Sigmoid colon (tissue), 7 donors: ENCODE data around the gene OTOGL. TPM values are rescaled to one million over a fixed set of nuclear protein-coding genes. Genes with fewer than 3 reads are reported as not detected.
"Not testable (repeated sequence)": the region's sequence is repeated elsewhere in the genome, so short reads cannot be mapped to it uniquely, and the experiment has no call there.

Experiments
- DNase-seq: peaks from one replicate; pipeline ENCODE4 v3.0.0-alpha.2; 2019
- H3K27ac ChIP-seq, 4 donors: fragments of 200-600 bp; sonication (generic); one replicate each; pipeline ENCODE4 v1.5.1; 2016 to 2019; ENCODE audit warnings: mild to moderate bottlenecking in 1 of 4
- H3K27me3 ChIP-seq, 3 donors: fragments of 200-600 bp; sonication (generic); one replicate each; pipeline ENCODE4 v1.5.1; 2019; ENCODE audit warnings: mild to moderate bottlenecking in 1 of 3
- H3K36me3 ChIP-seq, 4 donors: fragments of 200-600 bp; sonication (generic); one replicate each; pipeline ENCODE4 v1.5.1; 2016 to 2019
- H3K4me1 ChIP-seq, 4 donors: fragments of 200-600 bp; sonication (generic); one replicate each; pipeline ENCODE4 v1.5.1; 2017 to 2019
- H3K4me3 ChIP-seq, 4 donors: fragments of 200-600 bp; sonication (generic); one replicate each; pipeline ENCODE4 v1.5.1; 2017 to 2019; ENCODE audit warnings: mild to moderate bottlenecking in 2 of 4, moderate library complexity in 1 of 4
- H3K9me3 ChIP-seq, 4 donors: fragments of 200-600 bp in 3 of 4; sonication (generic) in 3 of 4; one replicate each; pipeline versions ENCODE4 v1.5.1 to v1.6.1; 2013 to 2019
- EP300 ChIP-seq, 4 donors: sonication (generic); formaldehyde crosslinking; IDR thresholded peaks; one replicate each; pipeline ENCODE4 v1.6.1; 2017; ENCODE audit warnings: antibody characterized with exemption in 4 of 4
- POLR2A ChIP-seq, 2 donors: fragments of 450-650 bp; IDR thresholded peaks; one replicate each; pipeline ENCODE4 v1.6.1; 2016; ENCODE audit warnings: antibody characterized with exemption in 2 of 2, mild to moderate bottlenecking in 2 of 2, moderate library complexity in 2 of 2
- POLR2AphosphoS5 ChIP-seq, 4 donors: sonication (generic); formaldehyde crosslinking; IDR thresholded peaks; one replicate each; pipeline ENCODE4 v1.6.1; 2017; ENCODE audit warnings: antibody characterized with exemption in 4 of 4
- WGBS, 2 donors: extraction: QIAGEN DNeasy Blood & Tissue Kit; methylation state at CpG; one replicate each; pipeline ENCODE4 v1.1.7; 2013; 5-methylcytosine and 5-hydroxymethylcytosine counted together
- intact Hi-C: fragments of 100-400 bp; cut with DNase I; formaldehyde crosslinking; loops from one replicate; pipeline ENCODE4 v1.15.1; 2023
- polyA plus RNA-seq, 3 donors: library from polyadenylated mRNA; stranded (reverse); fragments of 200-250 nt; gene quantifications; one replicate each; pipeline ENCODE4 v1.2.3, GENCODE V29; 2013
- total RNA-seq, 4 donors: library from RNA; depleted of rRNA; stranded (reverse); fragments of >200 nt; gene quantifications; one replicate each; pipeline ENCODE4 v1.1.0, GENCODE V29; 2016
- TF ChIP-seq, protein P1 (sequence below), 4 experiments: fragments of 450-650 bp in 3 of 4; fragments of 200-600 bp in 1 of 4; IDR thresholded peaks; one replicate each; pipeline ENCODE4 v1.5.1; 2016 to 2019; ENCODE audit warnings: antibody characterized with exemption in 4 of 4, mild to moderate bottlenecking in 3 of 4, moderate library complexity in 2 of 4
- donor health status: healthy with polysubstance abuse.
- donor health status: Bipolar disorder and iron deficiency.
- donor health status: healthy.

Gene OTOGL
- total and polyA plus RNA-seq, 7 donors = 0.07 to 4.7 (median 0.81) TPM; not detected in 2

DNA sequence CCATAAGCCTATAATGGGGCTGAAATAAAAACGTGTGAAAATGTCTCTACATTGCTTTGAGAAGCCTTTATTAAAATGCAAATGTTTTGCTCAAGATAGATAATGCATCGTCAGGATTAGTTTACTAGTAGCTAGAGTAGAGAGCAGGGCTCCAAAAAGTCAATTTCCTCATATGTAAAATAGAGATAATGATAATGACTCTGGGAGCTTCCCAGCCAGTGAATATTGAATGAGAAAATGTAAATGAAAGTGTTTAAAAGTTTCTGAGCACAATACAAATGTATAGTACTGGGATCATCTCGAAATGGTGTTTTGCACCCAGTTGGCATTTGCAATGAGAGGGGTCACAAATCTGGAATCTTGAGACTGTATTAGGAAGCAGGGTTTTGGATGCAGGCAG lies 135.3 kb downstream of the OTOGL start:
- 70 to 77% methylated on average over 3 of the region's 3 CpGs for WGBS, 2 donors
- TF ChIP-seq, protein P1, sequence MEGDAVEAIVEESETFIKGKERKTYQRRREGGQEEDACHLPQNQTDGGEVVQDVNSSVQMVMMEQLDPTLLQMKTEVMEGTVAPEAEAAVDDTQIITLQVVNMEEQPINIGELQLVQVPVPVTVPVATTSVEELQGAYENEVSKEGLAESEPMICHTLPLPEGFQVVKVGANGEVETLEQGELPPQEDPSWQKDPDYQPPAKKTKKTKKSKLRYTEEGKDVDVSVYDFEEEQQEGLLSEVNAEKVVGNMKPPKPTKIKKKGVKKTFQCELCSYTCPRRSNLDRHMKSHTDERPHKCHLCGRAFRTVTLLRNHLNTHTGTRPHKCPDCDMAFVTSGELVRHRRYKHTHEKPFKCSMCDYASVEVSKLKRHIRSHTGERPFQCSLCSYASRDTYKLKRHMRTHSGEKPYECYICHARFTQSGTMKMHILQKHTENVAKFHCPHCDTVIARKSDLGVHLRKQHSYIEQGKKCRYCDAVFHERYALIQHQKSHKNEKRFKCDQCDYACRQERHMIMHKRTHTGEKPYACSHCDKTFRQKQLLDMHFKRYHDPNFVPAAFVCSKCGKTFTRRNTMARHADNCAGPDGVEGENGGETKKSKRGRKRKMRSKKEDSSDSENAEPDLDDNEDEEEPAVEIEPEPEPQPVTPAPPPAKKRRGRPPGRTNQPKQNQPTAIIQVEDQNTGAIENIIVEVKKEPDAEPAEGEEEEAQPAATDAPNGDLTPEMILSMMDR (IDR thresholded peaks at IDR 0.05) = no peak
- TF ChIP-seq POLR2AphosphoS5 (IDR thresholded peaks at IDR 0.05) (no peak), EP300 (IDR thresholded peaks at IDR 0.05) (no peak), POLR2A (IDR thresholded peaks at IDR 0.05) (no peak)
- H3K4me3 ChIP-seq = no peak overlapping the region
- DNase-seq = no peak
- H3K27ac ChIP-seq = no peak overlapping the region
- no peaks in the 10 kb centered on the region for H3K36me3 ChIP-seq
- H3K27me3 ChIP-seq = no peaks in the 10 kb centered on the region
- no peaks in the 10 kb centered on the region for H3K9me3 ChIP-seq
- intact Hi-C loops = no loop called here
- no peaks in the 10 kb centered on the region for H3K4me1 ChIP-seq

DNA sequence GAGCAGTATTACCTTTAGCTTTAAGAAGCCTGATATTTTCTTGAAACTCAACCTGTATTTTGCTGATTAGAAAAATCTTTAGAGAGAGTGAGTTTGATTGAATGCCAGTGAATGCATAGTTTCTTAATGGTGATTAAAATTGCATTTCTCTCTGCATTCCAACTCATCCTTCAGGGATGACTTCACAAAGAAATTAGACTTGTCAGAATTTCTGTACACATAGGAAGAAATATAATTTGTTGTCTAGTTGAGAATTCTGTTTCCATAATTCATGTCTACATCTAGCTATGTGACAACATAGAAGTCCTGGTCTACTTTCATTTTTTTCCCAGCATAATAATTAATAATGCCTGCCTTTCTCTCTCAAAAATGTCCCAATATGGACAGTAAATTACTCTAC lies 136.6 kb downstream of the OTOGL start:
- no peak overlapping the region for H3K27ac ChIP-seq
- no peaks in the 10 kb centered on the region for H3K9me3 ChIP-seq
- no peaks in the 10 kb centered on the region for H3K4me1 ChIP-seq
- DNase-seq = no peak
- no peaks in the 10 kb centered on the region for H3K36me3 ChIP-seq
- no peaks in the 10 kb centered on the region for H3K27me3 ChIP-seq
- no peak for TF ChIP-seq EP300 (IDR thresholded peaks at IDR 0.05)
- TF ChIP-seq POLR2AphosphoS5 (IDR thresholded peaks at IDR 0.05) = no peak
- TF ChIP-seq, protein P1 (IDR thresholded peaks at IDR 0.05) = no peak
- TF ChIP-seq POLR2A (IDR thresholded peaks at IDR 0.05) = no peak
- H3K4me3 ChIP-seq = no peak overlapping the region
- intact Hi-C loops = no loop called here

- Histone ChIP-seq H3K4me3 (no peak overlapping the region), H3K36me3 (no peaks in the 10 kb centered on the region), H3K27ac (no peak overlapping the region), H3K9me3 (no peaks in the 10 kb centered on the region), H3K4me1 (peaks cover 0 to 4% (median 0%) of the 10 kb centered on the region in 4 donors), H3K27me3 (no peaks in the 10 kb centered on the region)
- TF ChIP-seq, protein P1 (IDR thresholded peaks at IDR 0.05) = no peak
- TF ChIP-seq EP300 (IDR thresholded peaks at IDR 0.05) (no peak), POLR2AphosphoS5 (IDR thresholded peaks at IDR 0.05) (no peak), POLR2A (IDR thresholded peaks at IDR 0.05) (no peak)
- DNase-seq = no peak
- intact Hi-C loops = no loop called here
These were observed 140.5 kb downstream of the OTOGL start for GRCh38 chr12:80239867-80240266.

DNA sequence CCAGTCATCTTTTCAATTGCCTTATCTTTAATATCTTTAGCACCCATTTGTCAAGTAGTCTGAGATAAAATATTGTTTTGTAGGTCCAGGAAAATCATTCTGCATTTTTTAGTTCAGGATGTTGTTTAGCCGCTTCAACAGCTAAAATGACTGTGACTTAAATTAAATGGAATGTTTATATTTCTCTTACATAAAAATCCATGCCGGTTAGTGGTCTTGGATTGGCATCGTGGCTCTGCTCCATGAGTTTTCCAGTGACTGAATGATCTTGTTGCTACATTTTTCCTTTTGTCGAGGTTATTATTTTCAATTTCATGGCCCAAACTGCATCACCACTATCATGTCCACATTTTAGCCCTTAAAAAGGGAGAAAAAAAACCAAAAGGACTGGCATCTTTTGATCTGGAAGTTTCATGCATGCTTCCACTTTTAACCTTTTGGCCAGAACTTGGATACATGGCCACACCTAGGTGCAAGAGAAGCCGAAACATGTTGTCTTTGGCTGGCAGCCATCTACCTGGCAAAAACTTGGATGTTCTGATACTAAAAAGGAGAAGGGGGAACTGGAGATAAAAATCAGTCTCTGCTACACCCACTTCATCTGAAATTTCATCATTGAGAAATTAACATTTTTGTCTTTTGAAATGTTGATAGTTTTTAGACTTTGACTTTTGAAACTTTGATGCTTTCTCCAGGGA lies 142.4 kb downstream of the OTOGL start:
- H3K4me1 ChIP-seq = peaks cover 0 to 4% (median 0%) of the 10 kb centered on the region in 4 donors
- H3K27me3 ChIP-seq = no peaks in the 10 kb centered on the region
- WGBS, 2 donors = 74 to 85% methylated on average over 5 of the region's 5 CpGs
- DNase-seq = no peak
- H3K4me3 ChIP-seq = no peak overlapping the region
- intact Hi-C loops = no loop called here
- H3K9me3 ChIP-seq = no peaks in the 10 kb centered on the region
- no peak overlapping the region for H3K27ac ChIP-seq
- no peaks in the 10 kb centered on the region for H3K36me3 ChIP-seq
- no peak for TF ChIP-seq POLR2AphosphoS5 (IDR thresholded peaks at IDR 0.05)

GRCh38 chr12:80242321-80242720 lies 143.0 kb downstream of the OTOGL start:
- H3K27me3 ChIP-seq = no peaks in the 10 kb centered on the region
- WGBS, 2 donors = 56 to 65% methylated on average over 1 of the region's 1 CpG
- no peak overlapping the region for H3K27ac ChIP-seq
- H3K36me3 ChIP-seq = no peaks in the 10 kb centered on the region
- peaks cover 0 to 4% (median 0%) of the 10 kb centered on the region in 4 donors for H3K4me1 ChIP-seq
- DNase-seq = no peak
- intact Hi-C loops = no loop called here
- H3K9me3 ChIP-seq = no peaks in the 10 kb centered on the region
- no peak overlapping the region for H3K4me3 ChIP-seq
- TF ChIP-seq EP300 (IDR thresholded peaks at IDR 0.05) = no peak
- TF ChIP-seq POLR2A (IDR thresholded peaks at IDR 0.05) = no peak
- TF ChIP-seq, protein P1 (IDR thresholded peaks at IDR 0.05) = no peak
- no peak for TF ChIP-seq POLR2AphosphoS5 (IDR thresholded peaks at IDR 0.05)

DNA sequence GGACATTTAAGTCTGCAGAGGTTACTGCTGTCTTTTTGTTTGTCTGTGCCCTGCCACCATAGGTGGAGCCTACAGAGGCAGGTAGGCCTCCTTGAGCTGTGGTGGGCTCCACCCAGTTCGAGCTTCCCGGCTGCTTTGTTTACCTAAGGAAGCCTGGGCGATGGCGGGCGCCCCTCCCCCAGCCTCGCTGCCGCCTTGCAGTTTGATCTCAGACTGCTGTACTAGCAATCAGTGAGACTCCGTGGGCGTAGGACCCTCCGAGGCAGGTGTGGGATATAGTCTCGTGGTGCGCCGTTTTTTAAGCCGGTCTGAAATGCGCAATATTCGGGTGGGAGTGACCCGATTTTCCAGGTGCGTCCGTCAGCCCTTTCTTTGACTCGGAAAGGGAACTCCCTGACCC lies 150.2 kb downstream of the OTOGL start:
- H3K4me3 ChIP-seq, intact Hi-C loops, H3K36me3 ChIP-seq, H3K4me1 ChIP-seq, H3K27me3 ChIP-seq, H3K9me3 ChIP-seq, DNase-seq, H3K27ac ChIP-seq: not testable (repeated sequence)
- 39 to 75% methylated on average over 20 of the region's 20 CpGs for WGBS, 2 donors
